NCI-H2227 (cell line): Measurements from ENCODE around the gene YWHAG.
"Not testable (repeated sequence)": the region's sequence is repeated elsewhere in the genome, so short reads cannot be mapped to it uniquely, and the experiment has no call there.

ENCODE experiments used
- DNase-seq: peaks from one replicate; lab custom pipeline; 2025; ENCODE audit not compliant: unreplicated experiment; lab: John Stamatoyannopoulos, UW

Gene YWHAG

DNA sequence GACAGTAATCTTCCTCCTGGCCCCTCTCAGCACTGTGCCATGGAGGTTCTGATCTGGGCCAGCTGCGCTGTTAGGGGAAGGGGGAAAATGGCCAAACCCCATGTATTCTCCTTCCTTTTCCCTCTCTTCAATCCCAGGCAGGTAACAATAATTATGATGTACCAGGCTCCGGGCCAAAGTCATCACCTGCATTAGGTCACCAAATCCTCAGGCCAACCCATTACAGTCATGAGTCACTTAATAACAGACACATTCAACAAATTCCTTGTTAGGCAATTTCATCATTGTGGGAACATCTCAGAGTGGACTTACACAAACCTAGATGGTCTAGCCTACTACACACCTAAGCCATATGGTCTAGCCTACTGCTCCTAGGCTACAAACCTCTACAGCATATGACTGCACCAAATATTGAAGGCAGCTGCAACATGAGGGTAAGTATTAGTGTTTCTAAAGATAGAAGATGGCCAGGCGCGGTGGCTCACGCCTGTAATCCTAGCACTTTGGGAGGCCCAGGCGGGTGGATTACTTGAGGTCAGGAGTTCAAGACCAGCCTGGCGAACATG is 58.5 kb downstream of the YWHAG start:
- no peak for DNase-seq

DNA sequence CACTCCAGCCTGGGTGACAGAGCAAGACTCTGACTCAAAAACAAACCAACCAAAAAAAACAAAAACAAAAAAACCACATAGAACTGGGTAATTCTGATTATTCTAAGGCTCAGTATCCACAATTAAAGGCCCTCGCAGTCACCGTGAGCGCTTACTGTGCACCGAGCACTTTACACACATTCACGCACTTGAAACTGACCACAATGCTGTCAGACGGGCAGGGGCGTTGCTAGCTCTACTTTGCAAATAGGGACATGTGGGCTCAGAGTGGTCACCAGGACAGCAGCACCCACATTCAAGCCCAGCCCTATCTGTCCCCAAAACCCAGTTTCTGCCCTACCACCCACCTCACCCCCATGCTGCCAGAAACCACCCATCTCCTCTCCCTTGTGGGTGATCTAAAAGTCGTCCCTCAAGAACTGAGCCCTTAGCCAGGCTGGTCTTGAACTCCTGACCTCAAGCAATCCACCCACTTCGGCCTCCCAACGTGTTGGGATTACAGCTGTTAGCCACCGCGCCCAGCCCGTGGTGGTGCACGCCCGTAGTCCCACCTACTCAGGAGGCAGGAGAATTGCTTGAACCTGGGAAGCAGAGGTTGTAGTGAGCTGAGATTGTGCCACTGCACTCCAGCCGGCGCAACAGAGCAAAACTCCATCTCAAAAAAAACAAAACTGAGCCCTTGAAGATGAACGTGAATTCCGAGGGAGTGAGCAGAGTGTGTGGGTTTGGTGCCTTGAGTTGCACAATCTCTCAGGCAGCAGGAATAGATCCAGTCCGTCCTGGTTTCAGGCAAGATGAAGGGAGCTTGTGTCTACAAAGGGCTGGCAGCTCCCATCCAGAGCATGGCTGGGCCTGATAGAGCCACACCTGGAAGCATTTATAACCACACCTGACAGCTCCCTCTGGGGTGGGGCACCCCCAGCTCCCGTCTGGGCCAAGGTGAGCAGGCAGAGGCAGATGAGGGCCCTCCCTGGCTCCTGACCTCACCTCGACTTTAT is 61.7 kb downstream of the YWHAG start:
- DNase-seq, result no peak

DNA sequence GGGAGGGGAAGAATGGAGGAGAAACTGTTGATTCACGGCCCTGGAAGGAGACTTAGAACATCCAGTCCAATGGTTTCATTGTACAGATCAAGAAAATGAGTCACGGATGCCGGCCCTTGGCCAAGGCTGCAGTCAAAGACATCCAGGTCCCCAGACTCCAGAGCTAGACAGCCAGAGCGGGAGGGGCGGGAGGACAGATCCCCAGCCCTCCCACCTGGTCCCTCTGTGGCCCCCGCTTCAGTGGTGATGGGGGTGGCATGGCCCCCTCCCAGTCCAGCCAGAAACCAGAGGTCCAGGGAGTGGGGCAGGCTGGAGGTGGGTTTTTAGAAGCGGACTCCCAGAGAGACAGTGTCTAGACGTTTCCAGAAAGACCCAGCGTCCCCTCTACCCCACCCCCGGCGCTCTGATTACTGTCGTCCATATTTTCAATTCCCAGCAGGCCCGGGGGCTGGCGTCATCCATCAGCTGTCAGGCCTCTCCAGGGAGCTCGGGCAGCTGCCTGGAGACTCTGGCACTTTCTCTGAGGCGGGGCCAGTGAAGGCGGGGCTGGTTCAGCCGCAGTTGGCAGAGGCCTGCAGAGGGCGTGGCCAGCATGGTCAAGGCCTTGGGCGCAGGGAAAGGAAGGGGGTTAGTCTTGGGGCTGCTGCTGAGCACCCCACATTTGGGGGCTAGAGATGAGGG is 64.3 kb downstream of the YWHAG start:
- peak; percentile 96 for DNase-seq

- DNase-seq, result no peak
Observed at GRCh38 chr7:76293407-76293901, 65.3 kb downstream of the YWHAG start.

GRCh38 chr7:76292911-76293310 is 65.9 kb downstream of the YWHAG start:
- DNase-seq, result not testable (repeated sequence)

GRCh38 chr7:76292213-76292573 is 66.6 kb downstream of the YWHAG start:
- DNase-seq, result no peak

DNA sequence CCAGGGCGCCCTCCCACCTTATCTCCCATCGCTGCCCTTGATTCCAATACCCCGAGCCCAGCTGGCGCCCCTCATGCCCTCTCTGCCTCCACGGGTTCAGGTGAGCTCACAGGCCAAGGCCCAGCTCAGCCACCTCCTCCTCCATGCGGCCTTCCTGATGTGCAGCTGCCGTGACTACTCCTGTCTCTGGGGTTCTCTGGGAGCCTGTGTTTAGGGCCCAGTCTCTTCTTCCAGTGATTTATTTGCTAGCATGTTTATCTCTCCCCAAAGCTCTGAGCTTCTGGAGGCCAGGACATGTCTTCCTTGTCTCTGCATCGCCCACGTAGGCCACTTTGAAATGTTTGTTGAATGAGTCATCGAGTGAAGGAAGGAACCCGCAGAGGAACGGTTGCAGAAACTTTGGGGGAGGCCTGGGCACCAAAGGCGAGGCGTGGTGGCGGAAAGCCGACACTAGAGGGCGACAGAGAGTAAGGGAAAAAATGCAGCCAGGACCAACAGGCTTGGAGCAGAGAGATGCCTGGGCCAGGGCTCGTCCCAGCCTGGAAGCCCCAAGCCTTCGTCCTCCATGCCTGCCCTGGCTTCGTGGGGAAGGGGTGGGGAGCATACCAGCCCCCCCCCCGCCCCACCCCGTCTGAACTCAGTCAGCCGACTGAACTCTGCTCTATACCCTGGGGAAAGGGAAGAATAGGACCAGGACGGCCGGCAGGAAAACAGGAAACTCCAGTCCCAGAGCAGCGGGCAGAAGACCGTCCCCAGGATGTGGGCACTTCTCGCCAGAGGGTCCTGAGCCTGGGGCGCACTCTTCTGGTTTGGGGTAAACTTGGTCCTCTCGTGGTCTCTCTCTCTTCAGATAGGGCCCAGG is 67.2 kb downstream of the YWHAG start:
- DNase-seq, result peak; percentile 88

GRCh38 chr7:76290847-76291350 is 67.9 kb downstream of the YWHAG start:
- not testable (repeated sequence) for DNase-seq

- no peak for DNase-seq
Observed at GRCh38 chr7:76286842-76287403, 71.9 kb downstream of the YWHAG start.

DNA sequence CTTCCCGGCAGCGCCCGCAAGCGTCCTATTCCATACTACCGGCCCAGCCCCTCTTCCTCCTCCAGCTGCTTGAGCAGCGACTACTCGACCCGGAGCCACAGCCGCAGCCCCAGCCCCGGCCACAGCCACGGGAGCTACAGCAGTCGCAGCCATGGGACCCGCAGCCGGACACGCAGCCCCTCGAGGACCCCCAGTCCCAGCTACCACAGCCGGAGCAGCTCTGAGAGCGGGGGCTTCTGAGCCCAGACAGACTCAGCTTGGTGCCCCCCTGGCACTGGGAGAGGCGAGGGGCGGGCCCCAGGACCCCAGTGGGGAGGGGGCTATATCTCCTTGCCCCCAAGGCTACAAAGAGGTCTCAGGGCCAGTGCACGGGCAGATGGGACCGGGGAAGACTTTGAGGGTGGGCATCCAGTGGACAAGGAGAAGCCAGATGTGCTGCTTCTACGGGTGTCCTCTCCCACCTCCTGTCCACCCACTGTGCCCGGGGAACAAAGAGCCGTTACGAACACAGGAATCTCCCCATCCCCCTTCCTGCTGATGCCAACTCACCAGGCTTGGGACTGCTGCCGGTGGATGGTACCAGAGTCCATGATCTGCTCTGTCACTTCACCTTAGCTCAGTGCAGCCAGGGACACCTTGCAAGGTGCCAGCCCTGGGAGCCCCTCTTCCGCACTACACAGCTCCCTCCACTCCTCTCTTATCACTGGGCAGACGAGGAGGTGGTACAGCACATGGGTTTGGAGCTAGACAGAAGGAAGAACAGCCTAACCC is 73.0 kb downstream of the YWHAG start:
- no peak for DNase-seq

- DNase-seq, result no peak
Observed at GRCh38 chr7:76283254-76284159, 75.3 kb downstream of the YWHAG start.

- no peak for DNase-seq
Observed at GRCh38 chr7:76282344-76283253, 76.2 kb downstream of the YWHAG start.

- no peak for DNase-seq
Observed at GRCh38 chr7:76281706-76282343, 77.0 kb downstream of the YWHAG start.

GRCh38 chr7:76281006-76281705 is 77.6 kb downstream of the YWHAG start:
- no peak for DNase-seq

GRCh38 chr7:76280408-76280807 is 78.4 kb downstream of the YWHAG start:
- peak; percentile 69 for DNase-seq

- no peak for DNase-seq
Observed at GRCh38 chr7:76278540-76278939, 80.3 kb downstream of the YWHAG start.
